HepG2 (cell line): ENCODE results near the gene BPIFB6. TPM values are rescaled to one million over a fixed set of nuclear protein-coding genes. Genes with fewer than 3 reads are reported as not detected.

Experiments
- ARID2 ChIP-seq: sonication (generic); formaldehyde crosslinking; IDR thresholded peaks from 2 replicates; pipeline ENCODE4 v1.8.1; 2022; ENCODE audit warnings: mild to moderate bottlenecking, missing genetic modification reagents, borderline replicate concordance
- JUN ChIP-seq: sonication (generic); formaldehyde crosslinking; IDR thresholded peaks from 2 replicates; pipeline ENCODE4 v1.4.0; 2020; ENCODE audit warnings: mild to moderate bottlenecking, missing genetic modification reagents
- POLR2AphosphoS5 ChIP-seq: IDR thresholded peaks from 2 replicates; pipeline ENCODE4 v1.6.1; 2012; ENCODE audit warnings: low read depth, low read length
- RBFOX2 ChIP-seq: fragments of 200-400 bp; formaldehyde crosslinking; IDR thresholded peaks from 2 replicates; pipeline ENCODE4 v1.6.1; 2017; ENCODE audit warnings: low read depth, mild to moderate bottlenecking, low read length
- SOX13 ChIP-seq, 3 experiments: fragments of 450-650 bp in 1 of 3; sonication (generic) in 1 of 3; formaldehyde crosslinking in 1 of 3; IDR thresholded peaks in 2 of 3; conservative IDR thresholded peaks in 1 of 3; 2 replicates each; pipeline versions ENCODE4 v1.5.0 to v1.6.1; 2016 to 2020; ENCODE audit warnings: antibody characterized with exemption in 1 of 3, mild to moderate bottlenecking in 1 of 3, missing compliant biosample characterization in 1 of 3, missing genetic modification reagents in 1 of 3, moderate library complexity in 1 of 3
- ZBTB3 ChIP-seq: sonication (generic); formaldehyde crosslinking; IDR thresholded peaks from 2 replicates; pipeline ENCODE4 v1.4.0; 2020; ENCODE audit warnings: low read depth, mild to moderate bottlenecking, moderate library complexity, missing genetic modification reagents, borderline replicate concordance
- ZNF136 ChIP-seq: sonication (generic); formaldehyde crosslinking; IDR thresholded peaks from 2 replicates; pipeline ENCODE4 v1.8.1; 2022; ENCODE audit warnings: low read depth, mild to moderate bottlenecking, moderate library complexity, missing genetic modification reagents
- ZNF383 ChIP-seq: sonication (generic); formaldehyde crosslinking; IDR thresholded peaks from 2 replicates; pipeline ENCODE4 v1.4.0; 2020; ENCODE audit warnings: missing genetic modification reagents, mild to moderate bottlenecking, borderline replicate concordance
- ZSCAN21 ChIP-seq: sonication (generic); formaldehyde crosslinking; IDR thresholded peaks from 2 replicates; pipeline ENCODE4 v1.8.0; 2022; ENCODE audit warnings: mild to moderate bottlenecking, missing genetic modification reagents, moderate library complexity, borderline replicate concordance
- polyA plus RNA-seq, 8 experiments: library from polyadenylated mRNA; depleted of rRNA in 3 of 8; stranded (reverse) in 7 of 8; unstranded in 1 of 8; fragments of >200 nt; fragmentation: Illumina TruSeq in 4 of 8; extraction: Trizol in 4 of 8; gene quantifications; 2 replicates each; pipeline versions ENCODE4 v1.2.1 to v1.2.3, GENCODE V29; 2011 to 2016; ENCODE audit warnings: low read depth in 4 of 8, missing spikeins in 1 of 8, mixed read lengths in 1 of 8; ENCODE audit not compliant: insufficient read depth in 1 of 8
- total RNA-seq, 5 experiments: library from RNA; depleted of rRNA; stranded (reverse); fragments of >200 nt; fragmentation: Illumina TruSeq; extraction: Trizol; gene quantifications; 2 replicates each; pipeline ENCODE4 v1.2.3, GENCODE V29; 2016; ENCODE audit warnings: low read depth in 1 of 5
- TF ChIP-seq, protein P1 (sequence below): sonication (generic); formaldehyde crosslinking; IDR thresholded peaks from 2 replicates; pipeline ENCODE4 v1.4.0; 2020; ENCODE audit warnings: mild to moderate bottlenecking, missing genetic modification reagents, borderline replicate concordance
- TF ChIP-seq, protein P2 (sequence below): sonication (generic); formaldehyde crosslinking; IDR thresholded peaks from 2 replicates; pipeline ENCODE4 v1.4.0; 2020; ENCODE audit warnings: missing genetic modification reagents
- TF ChIP-seq, protein P3 (sequence below): IDR thresholded peaks from 2 replicates; pipeline ENCODE4 v1.6.1; 2016; ENCODE audit warnings: mild to moderate bottlenecking, missing biosample characterization, missing genetic modification reagents
- TF ChIP-seq, protein P4 (sequence below): sonication (generic); formaldehyde crosslinking; IDR thresholded peaks from 2 replicates; pipeline ENCODE4 v1.9.0; 2022; ENCODE audit warnings: missing genetic modification reagents, mild to moderate bottlenecking, borderline replicate concordance
- TF ChIP-seq, protein P5 (sequence below): sonication (generic); formaldehyde crosslinking; conservative IDR thresholded peaks from 2 replicates; pipeline ENCODE4 v1.5.0; 2020; ENCODE audit warnings: missing genetic modification reagents

BPIFB6 gene
- total and polyA plus RNA-seq, 2 of the 13 experiments (the other 11 are each of a cell fraction or from before 2014, with no cell fraction given) = 0.13 to 1.7 TPM

DNA sequence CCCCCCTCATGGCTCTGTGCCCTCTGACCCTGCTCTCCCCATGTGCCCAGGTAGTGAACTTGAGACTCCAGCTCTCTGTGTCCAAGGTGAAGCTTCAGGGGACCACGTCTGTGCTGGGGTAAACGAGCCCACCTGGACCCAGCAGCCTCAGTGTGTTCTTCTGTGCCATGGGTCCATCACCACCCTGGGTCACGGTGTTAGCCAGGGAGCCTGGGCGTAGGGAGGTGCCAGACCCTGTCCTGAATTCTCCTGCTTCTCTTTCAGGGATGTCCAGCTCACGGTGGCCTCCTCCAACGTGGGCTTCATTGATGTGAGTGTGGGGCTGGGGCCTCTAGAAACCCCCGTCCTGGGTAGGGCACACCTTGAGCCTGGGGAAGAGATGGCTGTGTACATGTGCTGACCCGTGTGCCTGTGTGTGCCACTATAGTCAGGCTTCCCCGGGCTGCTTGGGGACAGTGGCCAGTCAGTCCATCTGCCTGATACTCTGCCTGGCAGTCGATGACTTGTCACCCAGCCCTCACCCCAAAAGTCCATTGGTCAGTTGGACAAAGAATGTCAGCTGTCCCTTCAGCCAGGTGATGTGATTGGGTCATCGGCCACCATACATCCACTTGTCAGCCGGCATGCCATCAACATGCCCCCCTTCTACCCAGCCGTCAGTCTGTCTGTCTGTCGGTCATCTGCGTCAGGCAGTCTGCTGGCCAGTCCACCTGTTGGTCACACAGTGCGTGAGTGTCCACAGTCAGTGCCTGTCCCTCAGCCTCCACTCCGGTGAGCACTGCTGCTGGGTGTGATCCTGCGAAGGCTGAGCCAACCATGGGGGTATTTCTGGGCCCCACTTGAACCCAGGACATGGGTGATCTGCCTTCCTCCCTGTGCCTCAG lies 10.9 kb upstream of the BPIFB6 start (continued):
- TF ChIP-seq JUN (0 out of 2 replicates have a peak, but pooled peaks have one; percentile 40), ZNF136 (no peak), RBFOX2 (peak; percentile 60), POLR2AphosphoS5 (peak; percentile 30; the same call in 1 of the 2 replicates), ARID2 (CRISPR knock-in tag) (no peak), ZNF383 (CRISPR knock-in tag) (0 out of 2 replicates have a peak, but pooled peaks have one; percentile 64), SOX13 (IDR thresholded peaks at IDR 0.05) (no peak), SOX13 (CRISPR knock-in tag; conservative IDR thresholded peaks at IDR 0.05 in 1 of 2, IDR thresholded peaks at IDR 0.05 in 1 of 2) (no peak), ZBTB3 (no peak), ZSCAN21 (0 out of 2 replicates have a peak, but pooled peaks have one; percentile 1)
- TF ChIP-seq, protein P1, sequence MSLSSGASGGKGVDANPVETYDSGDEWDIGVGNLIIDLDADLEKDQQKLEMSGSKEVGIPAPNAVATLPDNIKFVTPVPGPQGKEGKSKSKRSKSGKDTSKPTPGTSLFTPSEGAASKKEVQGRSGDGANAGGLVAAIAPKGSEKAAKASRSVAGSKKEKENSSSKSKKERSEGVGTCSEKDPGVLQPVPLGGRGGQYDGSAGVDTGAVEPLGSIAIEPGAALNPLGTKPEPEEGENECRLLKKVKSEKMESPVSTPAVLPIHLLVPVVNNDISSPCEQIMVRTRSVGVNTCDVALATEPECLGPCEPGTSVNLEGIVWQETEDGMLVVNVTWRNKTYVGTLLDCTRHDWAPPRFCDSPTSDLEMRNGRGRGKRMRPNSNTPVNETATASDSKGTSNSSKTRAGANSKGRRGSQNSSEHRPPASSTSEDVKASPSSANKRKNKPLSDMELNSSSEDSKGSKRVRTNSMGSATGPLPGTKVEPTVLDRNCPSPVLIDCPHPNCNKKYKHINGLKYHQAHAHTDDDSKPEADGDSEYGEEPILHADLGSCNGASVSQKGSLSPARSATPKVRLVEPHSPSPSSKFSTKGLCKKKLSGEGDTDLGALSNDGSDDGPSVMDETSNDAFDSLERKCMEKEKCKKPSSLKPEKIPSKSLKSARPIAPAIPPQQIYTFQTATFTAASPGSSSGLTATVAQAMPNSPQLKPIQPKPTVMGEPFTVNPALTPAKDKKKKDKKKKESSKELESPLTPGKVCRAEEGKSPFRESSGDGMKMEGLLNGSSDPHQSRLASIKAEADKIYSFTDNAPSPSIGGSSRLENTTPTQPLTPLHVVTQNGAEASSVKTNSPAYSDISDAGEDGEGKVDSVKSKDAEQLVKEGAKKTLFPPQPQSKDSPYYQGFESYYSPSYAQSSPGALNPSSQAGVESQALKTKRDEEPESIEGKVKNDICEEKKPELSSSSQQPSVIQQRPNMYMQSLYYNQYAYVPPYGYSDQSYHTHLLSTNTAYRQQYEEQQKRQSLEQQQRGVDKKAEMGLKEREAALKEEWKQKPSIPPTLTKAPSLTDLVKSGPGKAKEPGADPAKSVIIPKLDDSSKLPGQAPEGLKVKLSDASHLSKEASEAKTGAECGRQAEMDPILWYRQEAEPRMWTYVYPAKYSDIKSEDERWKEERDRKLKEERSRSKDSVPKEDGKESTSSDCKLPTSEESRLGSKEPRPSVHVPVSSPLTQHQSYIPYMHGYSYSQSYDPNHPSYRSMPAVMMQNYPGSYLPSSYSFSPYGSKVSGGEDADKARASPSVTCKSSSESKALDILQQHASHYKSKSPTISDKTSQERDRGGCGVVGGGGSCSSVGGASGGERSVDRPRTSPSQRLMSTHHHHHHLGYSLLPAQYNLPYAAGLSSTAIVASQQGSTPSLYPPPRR (CRISPR knock-in tag) = 0 out of 2 replicates have a peak, but pooled peaks have one; percentile 30
- TF ChIP-seq, protein P2, sequence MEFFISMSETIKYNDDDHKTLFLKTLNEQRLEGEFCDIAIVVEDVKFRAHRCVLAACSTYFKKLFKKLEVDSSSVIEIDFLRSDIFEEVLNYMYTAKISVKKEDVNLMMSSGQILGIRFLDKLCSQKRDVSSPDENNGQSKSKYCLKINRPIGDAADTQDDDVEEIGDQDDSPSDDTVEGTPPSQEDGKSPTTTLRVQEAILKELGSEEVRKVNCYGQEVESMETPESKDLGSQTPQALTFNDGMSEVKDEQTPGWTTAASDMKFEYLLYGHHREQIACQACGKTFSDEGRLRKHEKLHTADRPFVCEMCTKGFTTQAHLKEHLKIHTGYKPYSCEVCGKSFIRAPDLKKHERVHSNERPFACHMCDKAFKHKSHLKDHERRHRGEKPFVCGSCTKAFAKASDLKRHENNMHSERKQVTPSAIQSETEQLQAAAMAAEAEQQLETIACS = no peak
- TF ChIP-seq, protein P3, sequence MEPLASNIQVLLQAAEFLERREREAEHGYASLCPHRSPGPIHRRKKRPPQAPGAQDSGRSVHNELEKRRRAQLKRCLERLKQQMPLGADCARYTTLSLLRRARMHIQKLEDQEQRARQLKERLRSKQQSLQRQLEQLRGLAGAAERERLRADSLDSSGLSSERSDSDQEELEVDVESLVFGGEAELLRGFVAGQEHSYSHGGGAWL (CRISPR knock-in tag) = no peak; the same call in 1 of the 2 replicates
- TF ChIP-seq, protein P4, sequence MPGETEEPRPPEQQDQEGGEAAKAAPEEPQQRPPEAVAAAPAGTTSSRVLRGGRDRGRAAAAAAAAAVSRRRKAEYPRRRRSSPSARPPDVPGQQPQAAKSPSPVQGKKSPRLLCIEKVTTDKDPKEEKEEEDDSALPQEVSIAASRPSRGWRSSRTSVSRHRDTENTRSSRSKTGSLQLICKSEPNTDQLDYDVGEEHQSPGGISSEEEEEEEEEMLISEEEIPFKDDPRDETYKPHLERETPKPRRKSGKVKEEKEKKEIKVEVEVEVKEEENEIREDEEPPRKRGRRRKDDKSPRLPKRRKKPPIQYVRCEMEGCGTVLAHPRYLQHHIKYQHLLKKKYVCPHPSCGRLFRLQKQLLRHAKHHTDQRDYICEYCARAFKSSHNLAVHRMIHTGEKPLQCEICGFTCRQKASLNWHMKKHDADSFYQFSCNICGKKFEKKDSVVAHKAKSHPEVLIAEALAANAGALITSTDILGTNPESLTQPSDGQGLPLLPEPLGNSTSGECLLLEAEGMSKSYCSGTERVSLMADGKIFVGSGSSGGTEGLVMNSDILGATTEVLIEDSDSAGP (CRISPR knock-in tag) = 0 out of 2 replicates have a peak, but pooled peaks have one; percentile 16
- TF ChIP-seq, protein P5, sequence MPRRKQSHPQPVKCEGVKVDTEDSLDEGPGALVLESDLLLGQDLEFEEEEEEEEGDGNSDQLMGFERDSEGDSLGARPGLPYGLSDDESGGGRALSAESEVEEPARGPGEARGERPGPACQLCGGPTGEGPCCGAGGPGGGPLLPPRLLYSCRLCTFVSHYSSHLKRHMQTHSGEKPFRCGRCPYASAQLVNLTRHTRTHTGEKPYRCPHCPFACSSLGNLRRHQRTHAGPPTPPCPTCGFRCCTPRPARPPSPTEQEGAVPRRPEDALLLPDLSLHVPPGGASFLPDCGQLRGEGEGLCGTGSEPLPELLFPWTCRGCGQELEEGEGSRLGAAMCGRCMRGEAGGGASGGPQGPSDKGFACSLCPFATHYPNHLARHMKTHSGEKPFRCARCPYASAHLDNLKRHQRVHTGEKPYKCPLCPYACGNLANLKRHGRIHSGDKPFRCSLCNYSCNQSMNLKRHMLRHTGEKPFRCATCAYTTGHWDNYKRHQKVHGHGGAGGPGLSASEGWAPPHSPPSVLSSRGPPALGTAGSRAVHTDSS (CRISPR knock-in tag) = no peak
